ENCODE data around the gene MRPL17. TPM values are rescaled to one million over a fixed set of nuclear protein-coding genes. Genes with fewer than 3 reads are reported as not detected.

The MRPL17 gene
- total RNA-seq, 2 donors from 2014 or later = 18.3 to 44.6 TPM

DNA sequence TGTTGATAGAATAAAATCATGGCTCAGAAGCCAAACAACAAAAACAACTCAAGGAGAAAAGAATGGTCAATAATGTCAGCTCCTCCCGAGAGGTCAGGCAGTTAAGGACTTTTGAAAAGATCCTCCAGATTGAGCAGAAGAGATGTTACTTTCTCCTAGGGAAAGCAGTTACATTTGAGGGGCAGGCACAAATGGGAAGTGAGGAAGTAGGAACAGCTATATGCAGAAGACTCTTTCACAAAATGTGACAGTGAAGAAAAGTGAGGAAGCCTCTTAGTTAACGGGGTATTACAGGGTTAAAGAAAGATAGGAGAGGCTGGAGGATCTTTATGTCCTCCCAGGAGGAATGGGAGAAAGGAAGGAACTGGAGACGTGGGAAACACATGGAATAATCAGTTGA lies 31.0 kb downstream of the MRPL17 start:
- Histone ChIP-seq H3K27me3 (replicated peaks; ENCODE audit: insufficient read depth) (no peaks in the 10 kb centered on the region), H3K36me3 (no peaks in the 10 kb centered on the region), H3K9me3 (no peaks in the 10 kb centered on the region), H3K4me3 (no peak overlapping the region), H3K4me1 (replicated peaks) (no peaks in the 10 kb centered on the region), H3K27ac (no peak overlapping the region)
- no peak for DNase-seq (ENCODE audit: low spot score)
- intact Hi-C loops (cut with DNase I) = no loop called here
- TF ChIP-seq POLR2AphosphoS5 (IDR thresholded peaks at IDR 0.05) = no peak
- no peak for TF ChIP-seq POLR2A (IDR thresholded peaks at IDR 0.05)
- TF ChIP-seq, protein P1, sequence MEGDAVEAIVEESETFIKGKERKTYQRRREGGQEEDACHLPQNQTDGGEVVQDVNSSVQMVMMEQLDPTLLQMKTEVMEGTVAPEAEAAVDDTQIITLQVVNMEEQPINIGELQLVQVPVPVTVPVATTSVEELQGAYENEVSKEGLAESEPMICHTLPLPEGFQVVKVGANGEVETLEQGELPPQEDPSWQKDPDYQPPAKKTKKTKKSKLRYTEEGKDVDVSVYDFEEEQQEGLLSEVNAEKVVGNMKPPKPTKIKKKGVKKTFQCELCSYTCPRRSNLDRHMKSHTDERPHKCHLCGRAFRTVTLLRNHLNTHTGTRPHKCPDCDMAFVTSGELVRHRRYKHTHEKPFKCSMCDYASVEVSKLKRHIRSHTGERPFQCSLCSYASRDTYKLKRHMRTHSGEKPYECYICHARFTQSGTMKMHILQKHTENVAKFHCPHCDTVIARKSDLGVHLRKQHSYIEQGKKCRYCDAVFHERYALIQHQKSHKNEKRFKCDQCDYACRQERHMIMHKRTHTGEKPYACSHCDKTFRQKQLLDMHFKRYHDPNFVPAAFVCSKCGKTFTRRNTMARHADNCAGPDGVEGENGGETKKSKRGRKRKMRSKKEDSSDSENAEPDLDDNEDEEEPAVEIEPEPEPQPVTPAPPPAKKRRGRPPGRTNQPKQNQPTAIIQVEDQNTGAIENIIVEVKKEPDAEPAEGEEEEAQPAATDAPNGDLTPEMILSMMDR (IDR thresholded peaks at IDR 0.05) = no peak
- 65% methylated on average over 3 of the region's 3 CpGs for WGBS

DNA sequence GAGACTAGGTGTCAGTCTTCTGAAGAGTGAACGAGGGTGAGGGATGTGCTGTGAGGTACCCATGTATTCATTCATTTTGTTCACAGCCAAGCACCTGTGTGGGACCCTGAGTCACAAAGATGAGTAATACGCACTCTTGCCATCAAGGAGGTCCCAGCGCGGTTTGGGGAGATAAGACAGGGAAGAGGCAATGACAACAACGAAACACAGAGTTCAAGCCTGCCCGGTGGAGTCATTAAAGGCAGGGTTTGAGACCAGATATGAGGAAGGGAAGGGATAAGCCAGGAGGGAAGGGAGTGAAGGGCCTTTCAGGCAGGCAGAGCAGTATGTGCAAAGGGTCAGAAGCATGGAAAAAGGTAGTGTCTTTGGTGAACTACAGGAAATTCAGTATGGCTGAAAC lies 32.2 kb downstream of the MRPL17 start:
- Histone ChIP-seq H3K9me3 (no peaks in the 10 kb centered on the region), H3K36me3 (no peaks in the 10 kb centered on the region), H3K27me3 (replicated peaks; ENCODE audit: insufficient read depth) (no peaks in the 10 kb centered on the region), H3K4me1 (replicated peaks) (no peaks in the 10 kb centered on the region), H3K4me3 (no peak overlapping the region), H3K27ac (no peak overlapping the region)
- 53% methylated on average over 6 of the region's 6 CpGs for WGBS
- intact Hi-C loops (cut with DNase I) = no loop called here
- no peak for TF ChIP-seq POLR2A (IDR thresholded peaks at IDR 0.05)
- TF ChIP-seq POLR2AphosphoS5 (IDR thresholded peaks at IDR 0.05) = no peak
- TF ChIP-seq, protein P1 (IDR thresholded peaks at IDR 0.05) = no peak
- no peak for DNase-seq (ENCODE audit: low spot score)

DNA sequence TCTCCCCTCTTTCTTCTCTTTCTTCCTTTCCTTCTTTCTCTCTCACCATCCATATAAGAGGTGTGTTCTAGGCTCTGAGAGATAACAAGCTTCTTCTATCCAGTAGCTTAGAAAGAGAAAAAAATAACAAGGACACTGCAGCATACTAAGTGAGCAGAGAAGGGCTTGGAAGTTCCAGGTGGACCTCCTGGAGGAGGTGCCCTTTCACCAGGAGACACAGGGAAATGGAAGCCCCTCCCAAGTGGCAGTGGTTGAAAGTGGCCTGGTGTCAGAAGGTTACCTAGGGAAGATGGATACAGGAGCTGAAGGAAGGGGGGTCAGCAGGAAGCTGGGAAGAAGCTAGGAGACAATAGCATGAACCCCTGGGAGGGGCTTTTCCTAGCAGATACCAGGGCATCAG lies 33.0 kb downstream of the MRPL17 start:
- no peak overlapping the region for H3K27ac ChIP-seq
- intact Hi-C loops (cut with DNase I) = no loop called here
- H3K4me1 ChIP-seq (replicated peaks) = no peaks in the 10 kb centered on the region

DNA sequence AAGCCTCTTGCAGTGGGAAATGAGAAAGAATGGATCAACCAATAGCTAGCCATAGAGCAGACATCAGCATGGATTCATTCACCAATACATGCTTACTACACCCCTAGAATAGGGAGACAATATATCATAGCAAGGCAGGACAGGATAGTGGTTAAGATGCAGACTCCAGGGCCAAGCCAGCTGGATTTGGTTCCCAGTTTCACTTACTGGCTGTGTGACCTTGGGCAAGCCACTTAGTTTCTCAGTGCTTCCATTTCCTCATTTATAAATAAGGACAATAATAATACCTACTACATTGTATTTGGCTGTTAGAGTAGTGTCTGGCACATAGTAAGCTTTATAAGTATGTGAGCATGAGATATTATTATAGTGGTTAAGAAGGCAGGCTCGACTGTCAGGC lies 34.6 kb downstream of the MRPL17 start:
- Histone ChIP-seq H3K4me1 (replicated peaks) (no peaks in the 10 kb centered on the region), H3K27me3 (replicated peaks; ENCODE audit: insufficient read depth) (no peaks in the 10 kb centered on the region), H3K36me3 (no peaks in the 10 kb centered on the region), H3K4me3 (no peak overlapping the region), H3K27ac (no peak overlapping the region), H3K9me3 (no peaks in the 10 kb centered on the region)
- intact Hi-C loops (cut with DNase I) = no loop called here
- no peak for DNase-seq (ENCODE audit: low spot score)
- WGBS = 70% methylated on average over 1 of the region's 1 CpG
- TF ChIP-seq, protein P1 (IDR thresholded peaks at IDR 0.05) = no peak
- TF ChIP-seq POLR2AphosphoS5 (IDR thresholded peaks at IDR 0.05) (no peak), POLR2A (IDR thresholded peaks at IDR 0.05) (no peak)

More for the DNA sequence above, 33.0 kb downstream of the MRPL17 start:
- TF ChIP-seq, protein P1 (IDR thresholded peaks at IDR 0.05) = no peak
- TF ChIP-seq POLR2A (IDR thresholded peaks at IDR 0.05) (no peak), POLR2AphosphoS5 (IDR thresholded peaks at IDR 0.05) (no peak)
- no peak overlapping the region for H3K4me3 ChIP-seq
- no peak for DNase-seq (ENCODE audit: low spot score)
- no peaks in the 10 kb centered on the region for H3K9me3 ChIP-seq
- no peaks in the 10 kb centered on the region for H3K27me3 ChIP-seq (replicated peaks; ENCODE audit: insufficient read depth)
- no peaks in the 10 kb centered on the region for H3K36me3 ChIP-seq

DNA sequence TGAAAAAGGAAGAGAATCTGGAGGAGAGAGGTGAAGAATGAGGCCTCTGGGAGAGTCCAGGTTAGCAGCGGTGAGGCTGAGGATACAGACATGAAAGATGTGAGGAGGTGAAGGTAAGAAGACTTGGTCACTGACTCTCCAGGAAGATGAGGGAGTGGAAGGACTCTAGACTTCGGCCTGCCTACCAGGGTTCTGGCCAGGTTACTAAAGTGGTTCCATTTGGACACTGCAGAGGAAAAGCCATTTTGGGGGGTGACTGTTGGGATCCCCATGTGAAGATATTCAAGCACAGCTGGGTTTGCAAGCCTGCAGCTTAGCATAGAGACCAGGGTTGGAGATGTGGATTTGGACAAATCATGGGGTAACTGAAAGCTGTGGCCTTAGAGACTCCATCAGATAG lies 35.3 kb downstream of the MRPL17 start:
- peak overlapping the region in 1 of 2 donors; percentile 57 for H3K27ac ChIP-seq
- H3K27me3 ChIP-seq (replicated peaks; ENCODE audit: insufficient read depth) = no peaks in the 10 kb centered on the region
- 92% methylated on average over 2 of the region's 2 CpGs for WGBS
- H3K4me3 ChIP-seq = no peak overlapping the region
- no peak for TF ChIP-seq POLR2AphosphoS5 (IDR thresholded peaks at IDR 0.05)
- no peak for TF ChIP-seq POLR2A (IDR thresholded peaks at IDR 0.05)
- TF ChIP-seq, protein P1 (IDR thresholded peaks at IDR 0.05) = no peak
- no peaks in the 10 kb centered on the region for H3K36me3 ChIP-seq
- DNase-seq (ENCODE audit: low spot score) = no peak
- no peaks in the 10 kb centered on the region for H3K4me1 ChIP-seq (replicated peaks)
- intact Hi-C loops (cut with DNase I) = no loop called here
- no peaks in the 10 kb centered on the region for H3K9me3 ChIP-seq

Data from prostate gland (tissue), 2 donors.